DMS79 treated with DMSO at 0.1 percent for 48 hours (cell line): ENCODE measurements around the gene TIGD6.
"Not testable (repeated sequence)": the region's sequence is repeated elsewhere in the genome, so short reads cannot be mapped to it uniquely, and the experiment has no call there.

ENCODE experiments used
- DNase-seq: peaks from one replicate; lab custom pipeline; 2025; lab: John Stamatoyannopoulos, UW

TIGD6 gene

DNA sequence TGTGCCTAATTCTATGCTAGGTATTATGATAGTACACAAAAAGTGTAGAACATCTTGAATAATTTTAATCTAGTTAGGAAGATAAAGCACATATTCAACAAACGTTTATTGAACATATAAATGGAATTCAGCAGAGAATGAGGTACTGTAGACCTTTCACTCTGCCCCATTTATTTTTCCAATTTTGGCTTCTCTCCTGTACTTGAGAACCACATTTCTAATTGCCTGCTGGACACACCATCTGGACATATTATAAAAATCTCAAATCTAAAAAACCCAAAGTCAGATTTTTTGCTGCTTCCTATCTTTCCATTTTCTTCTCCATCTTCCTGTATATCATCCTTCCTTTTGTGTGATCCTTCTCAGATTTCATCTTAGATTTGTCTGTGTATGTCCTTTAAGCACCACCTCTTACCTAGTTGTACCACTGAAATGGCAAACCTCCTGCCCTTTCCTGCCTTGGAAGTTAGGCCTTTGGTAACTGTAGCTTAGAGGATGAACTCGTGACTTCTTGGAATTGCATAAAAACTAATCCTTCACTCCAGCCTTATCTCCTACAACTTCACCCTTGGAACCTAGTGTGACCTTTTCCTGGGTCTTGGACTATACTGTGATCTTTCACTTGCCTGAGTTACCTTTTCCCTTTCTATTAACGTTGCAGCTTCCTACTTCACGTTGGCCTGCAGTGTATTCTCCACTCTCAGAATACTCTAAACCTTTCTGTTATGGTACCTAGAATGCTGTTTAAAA is 31.1 kb downstream of the TIGD6 start:
- no peak for DNase-seq

DNA sequence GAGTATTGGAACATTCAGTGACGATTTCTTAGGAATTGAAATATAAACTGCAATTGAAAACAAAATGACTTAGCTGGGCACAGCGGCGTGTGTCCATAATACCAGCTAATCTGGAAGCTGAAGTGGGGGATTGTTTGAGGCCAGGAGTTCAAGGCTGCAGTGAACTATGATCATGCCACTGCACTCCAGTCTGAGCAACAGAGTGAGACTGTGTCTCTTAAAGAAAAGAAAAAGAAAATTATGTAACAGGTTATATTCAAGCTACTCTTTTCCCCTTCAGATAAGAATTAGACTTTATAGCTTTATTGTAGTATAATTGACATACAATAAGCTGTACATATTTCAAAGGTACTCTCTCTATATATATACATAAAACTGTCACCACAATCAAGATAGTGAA is 33.5 kb downstream of the TIGD6 start:
- no peak for DNase-seq

DNA sequence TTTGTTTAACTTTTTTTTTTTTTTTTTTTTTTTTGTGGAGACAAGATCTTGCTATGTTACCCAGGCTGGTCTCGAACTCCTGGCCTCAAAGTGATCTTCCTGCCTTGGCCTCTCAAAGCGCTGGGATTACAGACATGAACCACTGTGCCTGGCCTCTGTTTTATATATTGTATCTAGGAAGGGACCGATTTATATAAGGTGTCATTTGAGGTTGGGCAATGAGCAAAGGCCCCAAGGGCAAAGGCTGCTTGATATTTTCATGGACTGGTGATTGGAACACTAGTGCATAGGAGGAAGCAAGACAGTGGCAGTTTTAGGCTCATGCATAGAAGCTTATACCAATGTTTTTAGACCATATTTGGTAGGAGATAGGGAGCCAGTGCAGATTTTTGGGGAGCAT is 36.7 kb downstream of the TIGD6 start:
- no peak for DNase-seq

DNA sequence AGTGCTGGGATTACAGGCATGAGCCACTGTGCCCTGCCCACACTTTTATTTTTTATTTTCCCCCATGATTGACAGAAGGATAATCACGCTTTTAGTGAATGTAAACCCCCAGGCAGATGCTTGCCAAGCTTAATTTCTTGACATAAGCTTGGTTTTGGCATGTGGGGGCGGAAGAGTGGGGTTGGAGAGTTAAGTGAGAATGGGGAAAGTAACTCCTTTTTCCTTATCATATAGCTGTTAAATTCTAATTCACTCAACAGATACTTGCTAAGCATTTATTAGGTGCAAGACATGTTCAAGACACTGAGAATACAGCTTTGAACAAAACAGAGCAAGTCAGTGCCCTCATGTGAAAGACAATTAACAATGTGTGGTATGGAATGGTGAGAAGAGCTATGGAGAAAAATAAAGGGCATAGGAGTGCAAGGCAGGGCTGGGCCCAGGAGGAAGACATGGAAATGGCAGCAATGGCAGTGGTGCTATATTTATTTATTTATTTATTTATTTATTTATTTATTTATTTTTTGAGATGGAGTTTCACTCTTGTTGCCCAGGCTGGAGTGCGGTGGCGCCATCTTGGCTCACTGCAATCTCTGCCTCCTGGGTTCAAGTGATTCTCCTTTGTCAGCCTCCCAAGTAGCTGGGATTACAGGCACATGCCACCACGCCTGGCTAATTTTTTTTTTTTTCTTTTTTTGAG is 37.7 kb downstream of the TIGD6 start:
- no peak for DNase-seq

DNA sequence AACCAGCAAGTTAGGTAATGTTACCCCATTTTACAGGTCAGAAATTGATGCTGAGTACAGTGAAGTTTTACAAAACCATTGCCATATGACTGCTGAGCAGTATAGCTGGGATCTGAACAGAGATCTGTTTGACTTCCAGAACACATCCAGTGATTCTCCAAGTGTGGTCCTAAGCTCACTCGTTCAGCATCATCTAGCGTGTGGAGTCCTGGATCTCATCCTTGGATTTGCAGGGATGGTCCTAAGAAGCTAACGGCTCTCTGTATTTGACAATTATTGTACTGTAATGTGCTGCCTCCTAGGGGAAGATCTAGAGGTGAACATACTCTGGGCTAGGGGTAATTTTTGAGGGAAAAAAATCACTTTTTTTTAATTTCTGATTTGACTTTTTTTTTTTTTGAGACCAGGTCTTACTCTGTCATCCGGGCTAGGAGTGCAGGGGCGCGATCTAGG is 38.5 kb downstream of the TIGD6 start:
- DNase-seq: peak; percentile 4

DNA sequence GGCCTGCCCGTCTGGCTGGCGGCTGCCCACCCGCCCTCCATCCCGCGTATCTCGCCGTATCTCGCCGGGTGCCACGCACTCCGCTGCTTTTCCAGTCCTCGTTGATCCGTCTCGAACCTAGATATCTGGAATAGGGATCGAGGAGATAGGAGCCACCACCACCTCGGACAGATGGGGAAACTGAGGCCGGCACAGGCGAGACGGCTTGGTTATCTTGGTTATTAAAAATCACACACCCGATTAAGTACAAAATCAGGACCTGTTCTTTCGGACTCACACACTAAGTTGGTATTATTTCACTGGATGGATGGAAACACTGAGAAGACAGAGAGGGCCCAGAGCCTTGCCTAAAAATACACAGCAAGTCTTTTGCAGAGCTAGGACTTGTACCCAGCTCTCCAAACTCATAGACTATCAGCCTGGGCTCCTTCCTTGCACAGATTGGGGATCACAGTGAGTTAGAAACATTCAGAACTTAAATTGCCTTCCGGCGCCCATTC is 39.2 kb downstream of the TIGD6 start:
- no peak for DNase-seq

DNA sequence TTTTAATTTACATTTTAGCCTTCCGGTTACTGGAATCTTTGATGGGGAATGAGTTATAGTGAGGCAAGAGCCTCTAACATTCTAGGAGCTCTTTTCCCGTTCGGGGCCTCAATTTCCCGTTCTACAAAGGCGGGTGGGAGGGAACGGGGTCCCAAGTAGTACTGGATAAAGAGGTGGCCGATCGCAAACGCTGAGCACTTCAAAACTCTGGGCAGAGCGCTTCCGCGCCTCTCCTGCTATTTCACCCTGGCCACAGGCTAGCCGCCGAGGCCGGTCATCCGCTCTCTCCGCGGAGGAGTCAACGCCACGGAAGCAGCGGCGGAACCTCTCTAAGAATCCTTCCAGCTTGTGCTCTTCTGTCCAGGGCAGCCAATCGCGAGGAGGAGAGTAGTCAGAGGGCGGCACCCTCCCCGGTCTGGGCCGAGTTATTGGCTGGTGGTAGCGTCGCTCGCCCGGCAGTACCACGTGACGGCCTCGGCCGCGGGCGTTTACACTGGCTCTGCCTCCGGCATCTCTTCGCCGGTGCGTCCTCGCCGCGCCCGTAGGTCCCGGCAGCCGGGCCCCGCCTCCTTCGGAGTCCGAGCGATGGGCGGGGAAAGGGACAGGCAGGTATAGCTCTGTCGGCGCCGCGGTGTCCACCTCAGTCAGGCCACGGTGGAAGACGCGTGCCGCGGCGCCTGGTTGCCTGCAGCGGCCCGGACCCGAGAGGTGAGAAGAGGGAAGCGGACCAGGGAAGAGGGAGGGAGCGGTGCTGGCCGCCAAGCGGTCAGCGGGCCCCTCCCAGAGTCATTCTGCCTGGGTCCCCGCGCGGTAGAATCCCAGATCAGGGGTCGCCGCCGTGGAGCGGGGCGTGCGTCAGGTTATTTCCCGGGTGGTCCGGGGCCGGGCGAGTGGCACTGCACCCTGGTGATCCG is 39.9 kb downstream of the TIGD6 start, which contains the start of gene SLC26A2:
Gene SLC26A2, plus strand, starts transcription at position 487 of the 914 bp plus-strand sequence. CDS start 16,895 bp downstream, outside the sequence.
- DNase-seq: peak; percentile 84

DNA sequence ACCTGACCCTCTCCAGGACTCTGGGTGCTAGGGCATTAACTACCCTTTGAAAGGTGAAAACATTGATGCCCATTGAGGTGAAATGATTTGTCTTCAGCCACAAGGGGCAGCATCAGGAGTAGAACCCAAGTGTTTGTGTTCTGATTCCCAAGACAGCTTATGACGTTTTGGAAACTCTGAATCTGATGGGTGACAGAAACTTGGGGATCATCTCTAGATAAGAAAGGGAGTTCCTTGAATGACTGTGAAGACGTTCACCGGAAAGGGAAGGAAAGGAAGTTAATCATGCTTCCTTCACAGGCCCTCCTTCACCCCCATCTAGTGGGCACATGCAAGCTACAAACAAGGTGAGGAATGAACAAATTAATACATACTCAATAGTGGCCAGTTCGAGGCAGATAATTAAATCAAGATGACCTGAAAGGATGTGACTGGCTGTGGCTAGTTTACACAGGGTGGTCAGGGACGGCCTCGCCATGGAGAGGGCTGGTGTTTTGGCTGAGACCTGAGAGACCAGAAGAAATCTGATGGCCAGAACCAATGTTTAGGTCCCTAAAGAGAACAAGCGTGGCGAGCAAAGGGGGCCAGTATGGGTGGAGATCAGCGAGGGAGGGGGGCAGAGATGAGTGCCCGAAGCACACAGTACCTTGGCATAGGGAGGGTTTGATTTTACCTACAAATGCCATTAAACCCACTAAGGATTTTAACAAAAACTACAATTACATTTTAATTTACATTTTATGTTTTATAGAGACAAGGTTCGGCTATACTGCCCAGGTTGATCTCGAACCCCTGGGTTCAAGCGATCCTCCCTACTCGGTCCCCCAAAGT is 40.8 kb downstream of the TIGD6 start:
- DNase-seq: no peak

DNA sequence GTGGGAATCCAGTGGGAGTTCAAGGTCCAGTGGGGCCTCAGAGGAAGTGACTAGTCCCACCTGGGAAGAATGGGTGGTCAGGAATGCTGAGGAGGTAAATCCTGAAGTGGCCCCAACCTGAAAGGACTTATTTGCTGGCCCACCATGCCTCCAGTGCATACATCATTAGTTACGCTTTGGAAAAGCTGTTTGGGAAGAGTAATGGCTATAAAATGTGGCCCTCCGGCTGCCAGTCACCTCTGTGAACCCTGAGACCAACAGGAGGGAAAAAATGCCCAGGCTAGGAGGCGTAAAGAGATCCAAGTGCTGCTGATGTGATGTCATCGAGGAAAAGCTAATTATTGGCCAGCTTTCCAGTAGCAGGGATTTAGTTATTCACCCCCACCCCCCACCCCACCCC is 42.6 kb downstream of the TIGD6 start:
- no peak for DNase-seq

DNA sequence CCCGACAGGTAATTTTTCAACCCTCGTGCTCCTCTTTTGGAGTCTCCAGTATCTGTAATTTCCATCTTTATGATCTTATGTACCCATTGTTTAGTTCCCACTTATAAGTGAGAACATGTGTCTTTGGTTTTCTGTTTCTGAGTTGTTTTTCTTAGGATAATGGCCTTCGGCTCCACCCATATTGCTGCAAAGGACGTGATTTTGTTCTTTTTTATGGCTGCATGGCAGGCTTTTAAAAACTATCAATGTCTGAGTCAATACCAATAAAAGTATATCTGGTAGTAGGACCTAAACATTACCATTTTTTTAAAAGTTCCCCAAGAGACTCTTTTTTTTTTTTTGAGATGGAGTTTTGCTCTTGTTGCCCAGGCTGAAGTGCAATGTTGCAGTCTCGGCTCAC is 43.8 kb downstream of the TIGD6 start:
- no peak for DNase-seq

DNA sequence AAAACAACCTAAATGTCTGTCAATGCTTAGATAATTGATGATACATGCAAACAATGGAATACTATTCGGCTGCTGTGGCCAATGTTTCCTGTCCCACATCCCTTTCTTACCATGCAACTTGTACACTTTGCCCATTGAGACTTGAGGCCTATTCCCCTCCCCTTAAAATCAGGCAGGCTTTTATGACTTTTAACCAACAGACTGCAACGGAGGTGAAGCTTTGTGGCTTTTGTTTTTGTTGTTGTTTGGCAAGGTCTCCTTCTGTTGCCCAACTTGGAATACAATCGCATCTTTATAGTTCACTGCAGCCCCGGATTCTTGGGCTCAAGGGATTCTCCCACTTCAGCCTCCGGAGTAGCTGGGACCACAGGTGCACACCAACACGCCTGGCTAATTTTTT is 45.7 kb downstream of the TIGD6 start:
- no peak for DNase-seq

DNA sequence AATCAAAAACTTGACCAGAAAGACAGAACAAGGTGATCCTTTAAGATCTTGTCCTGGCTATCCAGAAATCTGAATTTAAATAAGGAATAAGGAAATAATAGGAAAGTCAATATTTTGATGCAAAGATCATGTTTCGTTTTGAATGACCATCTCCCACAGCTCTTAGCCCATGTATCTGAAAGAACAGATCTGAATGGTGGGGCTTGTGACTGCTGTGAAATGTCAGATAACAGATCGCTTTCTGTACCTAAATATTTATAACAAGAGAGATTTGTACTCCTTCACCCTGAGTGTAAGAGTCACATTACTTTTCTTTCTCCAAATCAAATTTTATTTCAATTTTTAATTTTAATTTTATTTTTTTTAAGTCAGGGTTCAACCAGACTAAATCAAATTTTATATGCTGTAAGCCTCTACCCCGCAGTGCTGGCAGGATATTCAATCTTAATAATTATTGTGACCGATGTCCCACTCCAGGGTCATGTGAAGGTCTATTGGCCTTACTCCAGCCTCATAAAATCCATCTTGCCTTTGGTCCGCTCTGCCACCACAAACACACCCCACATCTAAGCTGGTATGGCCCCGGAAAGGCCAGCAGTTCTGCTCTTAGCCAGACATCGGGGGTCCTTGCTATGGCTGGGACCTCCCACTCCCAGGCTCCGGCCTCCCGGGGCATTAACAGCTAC is 46.9 kb downstream of the TIGD6 start:
- no peak for DNase-seq

DNA sequence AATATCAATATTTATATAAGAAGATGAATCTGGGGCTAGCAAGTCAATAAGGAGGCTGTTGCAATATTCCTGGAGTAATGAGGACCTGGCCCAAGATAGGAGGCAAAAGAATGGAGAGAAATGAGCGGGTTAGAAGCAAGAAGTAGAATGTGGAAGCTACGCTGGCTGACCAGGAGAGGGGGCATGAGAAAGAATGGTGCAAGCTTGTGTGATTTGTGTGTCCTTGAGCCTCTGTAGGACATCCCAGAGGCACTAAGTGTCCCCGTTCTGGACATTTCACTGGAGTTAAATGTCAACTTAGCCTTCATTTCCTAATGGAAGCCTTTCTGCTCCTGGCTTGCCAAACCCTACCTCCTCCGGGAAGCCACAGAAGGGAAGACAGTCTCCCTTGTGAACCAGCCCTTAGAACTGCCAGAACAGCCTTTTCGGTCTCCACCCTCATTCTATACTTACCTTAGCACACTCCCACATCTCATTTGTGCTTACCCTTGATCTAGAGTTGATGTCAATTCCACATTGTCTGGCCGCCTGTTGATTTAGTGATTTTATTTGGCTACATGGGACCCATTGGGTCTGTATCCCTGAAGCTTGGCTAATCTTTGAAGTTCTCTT is 49.2 kb downstream of the TIGD6 start:
- no peak for DNase-seq

DNA sequence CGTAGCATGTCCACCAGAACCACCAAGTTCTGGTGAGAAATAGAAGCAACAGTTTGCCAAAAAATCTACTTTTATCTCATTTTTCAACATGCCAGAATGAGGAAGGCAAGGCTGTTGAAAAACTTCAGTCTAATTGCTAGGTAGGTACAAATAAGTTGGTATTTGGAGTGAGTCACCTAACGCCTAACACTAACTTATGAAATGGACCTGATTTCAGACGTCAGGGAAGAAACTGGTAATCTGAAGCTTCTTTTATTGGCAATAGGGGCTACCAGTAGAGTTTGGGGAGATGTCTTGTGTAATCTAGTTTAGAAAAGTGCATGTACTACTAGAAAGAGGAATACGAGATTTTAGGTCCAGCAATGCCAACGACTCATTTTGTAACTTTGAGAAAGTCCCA is 51.5 kb downstream of the TIGD6 start:
- DNase-seq: no peak

DNA sequence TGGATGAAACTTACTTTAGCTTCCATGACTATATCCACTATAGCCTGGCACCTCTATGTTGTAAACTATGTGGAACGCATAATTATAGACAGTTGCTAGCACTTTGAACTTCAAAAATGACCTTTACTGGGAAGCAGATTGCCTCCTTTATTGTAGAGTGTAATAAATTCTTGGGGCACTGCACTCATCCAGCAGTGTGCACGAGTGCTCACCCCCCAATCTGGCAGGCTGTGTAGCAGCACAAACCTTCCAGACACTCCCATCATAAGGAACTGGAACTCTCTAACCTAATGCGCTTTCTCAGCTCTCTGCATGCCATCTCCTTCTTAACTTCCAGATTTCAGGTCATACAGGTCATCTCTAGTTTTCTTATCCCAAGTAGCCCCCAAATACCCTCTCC is 54.3 kb downstream of the TIGD6 start:
- DNase-seq: no peak

DNA sequence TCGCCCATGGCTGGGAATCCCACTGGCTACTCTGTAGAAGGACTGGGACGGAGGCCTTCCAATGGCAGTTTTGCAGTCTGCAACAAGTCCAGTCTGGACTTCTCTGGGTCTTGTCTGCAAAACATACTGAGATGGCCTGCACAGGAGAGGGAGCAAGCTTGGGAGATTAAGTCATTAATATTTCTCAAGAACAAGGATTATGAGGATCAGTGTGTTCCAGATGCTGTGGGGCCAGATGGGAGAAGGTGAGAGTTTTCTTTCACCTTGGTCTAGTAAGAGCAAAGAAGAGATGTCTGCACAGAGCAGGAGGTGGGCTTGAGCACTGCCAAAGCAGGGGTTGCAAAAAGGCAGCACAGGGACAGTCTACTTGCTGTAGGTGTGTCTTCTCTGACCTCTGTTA is 55.8 kb downstream of the TIGD6 start, which contains the start of gene PDE6A:
Gene PDE6A, minus strand, starts transcription at position 128 of the 400 bp plus-strand sequence. Its CDS starts 120 bp downstream, at position 8.
- DNase-seq: no peak

DNA sequence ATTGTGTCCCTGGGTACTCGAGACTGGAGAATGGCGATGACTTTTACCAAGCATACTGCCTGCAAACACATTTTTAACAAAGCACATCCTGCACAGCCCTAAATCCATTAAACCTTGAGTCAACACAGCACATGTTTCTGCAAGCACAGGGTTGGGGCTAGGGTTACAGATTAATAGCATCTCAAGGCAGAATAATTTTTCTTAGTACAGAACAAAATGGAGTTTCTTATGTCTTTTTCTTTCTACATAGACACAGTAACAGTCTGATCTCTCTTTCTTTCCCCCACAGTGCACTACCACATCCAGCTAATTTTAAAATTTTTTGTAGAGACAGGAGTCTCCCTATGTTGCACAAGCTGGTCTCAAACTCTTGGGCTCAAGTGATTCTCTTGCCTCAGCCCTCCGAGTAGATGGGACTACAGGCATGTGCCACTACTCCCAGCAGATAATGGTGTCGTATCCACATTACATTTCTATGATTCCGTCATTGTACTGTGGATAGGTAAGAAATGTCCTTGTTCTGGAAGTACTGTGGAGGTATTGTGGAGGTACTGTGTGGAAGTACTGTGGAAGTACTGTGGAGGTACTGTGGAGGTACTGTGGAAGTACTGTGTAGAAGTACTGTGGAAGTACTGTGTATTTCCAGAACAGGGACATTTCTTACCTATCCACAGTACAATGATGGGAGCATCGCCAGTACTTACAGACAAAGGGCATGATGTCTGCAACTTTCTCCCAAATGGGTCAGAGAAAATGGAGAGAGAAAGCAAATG is 57.1 kb downstream of the TIGD6 start:
- DNase-seq: not testable (repeated sequence)
